ENCODE measurements around the gene RPL5. TPM values are rescaled to one million over a fixed set of nuclear protein-coding genes. Genes with fewer than 3 reads are reported as not detected.

Gene RPL5
- total and polyA plus RNA-seq, 9 of the 15 experiments (the other 6 are each of a cell fraction or from before 2014, with no cell fraction given), result 1,467 to 4,252 (median 2,454) TPM

DNA sequence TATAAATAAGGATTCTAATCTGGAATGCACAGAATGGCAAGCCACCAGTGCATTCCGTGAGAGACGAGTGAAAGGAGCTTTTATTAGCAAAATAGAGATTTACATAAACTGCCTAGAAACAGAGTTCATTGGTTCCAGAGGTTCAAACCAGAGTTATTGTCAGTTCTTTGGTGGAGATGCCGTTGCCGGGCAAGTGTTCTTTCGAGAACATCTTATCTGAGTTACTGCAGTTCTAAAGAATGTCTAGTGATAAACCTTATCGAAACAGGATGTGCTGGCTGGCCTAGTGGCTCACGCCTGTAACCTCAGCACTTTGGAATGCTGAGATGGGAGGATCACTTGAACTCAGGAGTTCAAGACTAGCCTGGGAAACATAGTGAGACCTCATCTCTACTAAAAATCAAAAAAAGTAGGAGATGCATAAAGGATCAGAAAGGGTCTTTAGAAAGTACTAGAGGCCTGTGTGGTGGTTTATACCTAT, 27.1 kb upstream of the RPL5 start (continued):
- TF ChIP-seq RBBP5 (IDR thresholded peaks at IDR 0.05; ENCODE audit: borderline replicate concordance, insufficient read depth, low read length, poor library complexity, severe bottlenecking), result no peak
- peak; percentile 97 for TF ChIP-seq SOX6 (IDR thresholded peaks at IDR 0.05)
- TF ChIP-seq MAFG (tag; conservative IDR thresholded peaks at IDR 0.05), result no peak
- TF ChIP-seq SETDB1 (IDR thresholded peaks at IDR 0.05; ENCODE audit: low read length), result no peak
- TF ChIP-seq STAT5A (IDR thresholded peaks at IDR 0.05; ENCODE audit: borderline replicate concordance, low read length), result peak; percentile 83
- TF ChIP-seq RBM25 (IDR thresholded peaks at IDR 0.05; ENCODE audit: low read depth, low read length, severe bottlenecking), result no peak
- TF ChIP-seq, protein P1, sequence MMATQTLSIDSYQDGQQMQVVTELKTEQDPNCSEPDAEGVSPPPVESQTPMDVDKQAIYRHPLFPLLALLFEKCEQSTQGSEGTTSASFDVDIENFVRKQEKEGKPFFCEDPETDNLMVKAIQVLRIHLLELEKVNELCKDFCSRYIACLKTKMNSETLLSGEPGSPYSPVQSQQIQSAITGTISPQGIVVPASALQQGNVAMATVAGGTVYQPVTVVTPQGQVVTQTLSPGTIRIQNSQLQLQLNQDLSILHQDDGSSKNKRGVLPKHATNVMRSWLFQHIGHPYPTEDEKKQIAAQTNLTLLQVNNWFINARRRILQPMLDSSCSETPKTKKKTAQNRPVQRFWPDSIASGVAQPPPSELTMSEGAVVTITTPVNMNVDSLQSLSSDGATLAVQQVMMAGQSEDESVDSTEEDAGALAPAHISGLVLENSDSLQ (IDR thresholded peaks at IDR 0.05), result peak; percentile 42; the same call in 1 of the 2 replicates
- TF ChIP-seq ZNF766 (CRISPR knock-in tag; conservative IDR thresholded peaks at IDR 0.05), result peak; percentile 97
- TF ChIP-seq, protein P2, sequence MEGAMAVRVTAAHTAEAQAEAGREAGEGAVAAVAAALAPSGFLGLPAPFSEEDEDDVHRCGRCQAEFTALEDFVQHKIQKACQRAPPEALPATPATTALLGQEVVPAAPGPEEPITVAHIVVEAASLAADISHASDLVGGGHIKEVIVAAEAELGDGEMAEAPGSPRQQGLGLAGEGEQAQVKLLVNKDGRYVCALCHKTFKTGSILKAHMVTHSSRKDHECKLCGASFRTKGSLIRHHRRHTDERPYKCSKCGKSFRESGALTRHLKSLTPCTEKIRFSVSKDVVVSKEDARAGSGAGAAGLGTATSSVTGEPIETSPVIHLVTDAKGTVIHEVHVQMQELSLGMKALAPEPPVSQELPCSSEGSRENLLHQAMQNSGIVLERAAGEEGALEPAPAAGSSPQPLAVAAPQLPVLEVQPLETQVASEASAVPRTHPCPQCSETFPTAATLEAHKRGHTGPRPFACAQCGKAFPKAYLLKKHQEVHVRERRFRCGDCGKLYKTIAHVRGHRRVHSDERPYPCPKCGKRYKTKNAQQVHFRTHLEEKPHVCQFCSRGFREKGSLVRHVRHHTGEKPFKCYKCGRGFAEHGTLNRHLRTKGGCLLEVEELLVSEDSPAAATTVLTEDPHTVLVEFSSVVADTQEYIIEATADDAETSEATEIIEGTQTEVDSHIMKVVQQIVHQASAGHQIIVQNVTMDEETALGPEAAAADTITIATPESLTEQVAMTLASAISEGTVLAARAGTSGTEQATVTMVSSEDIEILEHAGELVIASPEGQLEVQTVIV (CRISPR knock-in tag; IDR thresholded peaks at IDR 0.05; ENCODE audit: borderline replicate concordance), result no peak
- TF ChIP-seq ZFP91 (CRISPR knock-in tag; IDR thresholded peaks at IDR 0.05), result no peak
- TF ChIP-seq, protein P3, sequence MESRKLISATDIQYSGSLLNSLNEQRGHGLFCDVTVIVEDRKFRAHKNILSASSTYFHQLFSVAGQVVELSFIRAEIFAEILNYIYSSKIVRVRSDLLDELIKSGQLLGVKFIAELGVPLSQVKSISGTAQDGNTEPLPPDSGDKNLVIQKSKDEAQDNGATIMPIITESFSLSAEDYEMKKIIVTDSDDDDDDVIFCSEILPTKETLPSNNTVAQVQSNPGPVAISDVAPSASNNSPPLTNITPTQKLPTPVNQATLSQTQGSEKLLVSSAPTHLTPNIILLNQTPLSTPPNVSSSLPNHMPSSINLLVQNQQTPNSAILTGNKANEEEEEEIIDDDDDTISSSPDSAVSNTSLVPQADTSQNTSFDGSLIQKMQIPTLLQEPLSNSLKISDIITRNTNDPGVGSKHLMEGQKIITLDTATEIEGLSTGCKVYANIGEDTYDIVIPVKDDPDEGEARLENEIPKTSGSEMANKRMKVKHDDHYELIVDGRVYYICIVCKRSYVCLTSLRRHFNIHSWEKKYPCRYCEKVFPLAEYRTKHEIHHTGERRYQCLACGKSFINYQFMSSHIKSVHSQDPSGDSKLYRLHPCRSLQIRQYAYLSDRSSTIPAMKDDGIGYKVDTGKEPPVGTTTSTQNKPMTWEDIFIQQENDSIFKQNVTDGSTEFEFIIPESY (CRISPR knock-in tag; IDR thresholded peaks at IDR 0.05), result no peak
- no peak for TF ChIP-seq UBTF (IDR thresholded peaks at IDR 0.05; ENCODE audit: borderline replicate concordance in 1 of 2, low read depth in 2 of 2, low read length in 2 of 2)
- TF ChIP-seq ZBTB11 (CRISPR knock-in tag; IDR thresholded peaks at IDR 0.05), result no peak

Data from K562 (cell line).